HTR-8/SVneo (cell line): ENCODE results near the gene PEX26.
"Not testable (repeated sequence)": the region's sequence is repeated elsewhere in the genome, so short reads cannot be mapped to it uniquely, and the experiment has no call there.

Experiments used
- DNase-seq: peaks from one replicate; pipeline ENCODE4 v3.0.0; 2011; ENCODE audit warnings: low spot score, mixed read lengths; ENCODE audit not compliant: insufficient read length
- FAIRE-seq: peaks from 2 replicates; lab custom pipeline; 2011; peaks lifted over from hg19 to GRCh38; lab: Jason Lieb, UNC

The PEX26 gene

GRCh38 chr22:18091478-18091877, 13.7 kb downstream of the PEX26 start:
- DNase-seq (no peak), FAIRE-seq (no peak)

DNA sequence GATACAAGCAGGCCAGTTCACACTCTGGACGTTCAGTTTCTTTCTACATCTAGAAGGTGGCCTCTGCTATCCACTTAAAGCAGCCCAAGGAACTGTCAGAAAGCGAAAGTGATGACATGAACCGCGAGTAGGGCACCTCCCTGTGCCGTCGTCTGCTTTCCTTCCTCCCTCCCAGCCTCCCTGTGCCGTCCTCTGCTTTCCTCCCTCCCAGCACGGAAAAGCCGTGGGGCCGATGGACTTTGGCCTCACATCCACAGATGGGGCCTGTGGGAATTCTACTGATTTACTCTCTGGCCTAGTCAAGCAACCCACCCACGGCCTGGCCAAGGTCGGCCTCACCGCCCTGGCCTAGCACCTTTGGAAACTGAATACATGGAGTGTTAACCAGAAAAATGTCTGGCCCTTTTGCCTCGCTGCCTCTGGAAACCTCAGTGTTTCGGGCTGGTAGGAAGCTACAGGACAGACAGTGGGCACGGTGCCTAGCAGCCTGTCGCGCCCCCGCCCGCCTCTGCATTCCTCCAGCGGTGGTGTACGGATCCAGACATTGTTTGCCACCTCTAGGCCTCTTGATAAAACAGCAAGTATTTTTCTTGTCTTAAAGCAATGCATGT, 14.2 kb downstream of the PEX26 start:
- no peak for FAIRE-seq
- DNase-seq: no peak

DNA sequence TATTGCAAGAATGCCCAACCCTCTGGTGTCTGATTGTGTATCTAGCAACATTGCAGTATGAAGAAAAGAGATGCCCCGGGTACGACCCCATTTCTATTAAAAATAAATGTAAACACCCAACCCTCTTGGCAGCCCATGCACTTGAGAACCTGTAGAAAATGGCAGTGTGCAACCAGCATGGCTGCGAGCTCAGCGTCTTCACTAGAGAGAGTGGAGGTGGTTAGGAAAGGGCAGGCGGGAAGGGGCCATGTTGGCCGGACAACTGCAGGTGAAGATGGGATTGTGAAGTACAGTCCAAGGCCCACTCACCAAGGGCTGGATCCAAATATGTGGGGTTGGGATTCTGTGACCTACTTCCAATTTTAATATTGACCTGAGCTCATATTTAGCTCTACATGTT, 15.9 kb downstream of the PEX26 start:
- no peak for FAIRE-seq
- no peak for DNase-seq

DNA sequence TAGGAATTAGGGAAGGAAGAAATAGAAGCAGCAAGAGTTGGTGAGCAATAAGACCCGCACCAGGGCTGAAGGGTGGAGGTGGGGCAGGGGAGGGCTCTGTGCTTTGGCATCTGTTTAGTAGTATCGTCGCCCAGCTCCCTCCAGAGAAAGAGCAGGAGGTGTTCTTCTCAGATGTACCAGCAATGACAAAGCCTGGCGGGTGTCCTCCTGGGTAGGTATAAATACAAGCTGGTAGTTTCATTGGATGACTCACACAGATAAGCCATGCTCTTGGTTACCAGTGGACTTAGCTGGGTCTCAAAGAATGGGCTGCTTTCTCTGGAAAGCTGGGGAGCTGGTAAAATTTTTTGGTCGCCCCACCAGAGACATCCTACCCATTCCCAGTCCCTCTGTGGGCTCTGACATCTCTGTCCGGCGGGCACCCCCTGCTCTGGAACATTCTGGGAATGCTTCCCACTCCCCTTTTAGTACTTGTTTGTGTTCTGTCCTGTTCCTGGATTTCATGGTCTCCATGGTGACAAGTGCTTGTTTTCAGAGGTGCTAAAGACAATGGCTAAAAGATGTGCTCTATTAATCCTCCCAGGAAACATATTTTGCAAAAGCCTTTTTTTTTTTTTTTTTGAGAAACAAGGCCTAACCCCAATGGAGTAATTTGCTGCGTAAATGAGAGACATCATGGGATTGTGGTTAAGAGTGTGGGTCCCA, 17.5 kb downstream of the PEX26 start:
- DNase-seq: no peak
- no peak for FAIRE-seq

DNA sequence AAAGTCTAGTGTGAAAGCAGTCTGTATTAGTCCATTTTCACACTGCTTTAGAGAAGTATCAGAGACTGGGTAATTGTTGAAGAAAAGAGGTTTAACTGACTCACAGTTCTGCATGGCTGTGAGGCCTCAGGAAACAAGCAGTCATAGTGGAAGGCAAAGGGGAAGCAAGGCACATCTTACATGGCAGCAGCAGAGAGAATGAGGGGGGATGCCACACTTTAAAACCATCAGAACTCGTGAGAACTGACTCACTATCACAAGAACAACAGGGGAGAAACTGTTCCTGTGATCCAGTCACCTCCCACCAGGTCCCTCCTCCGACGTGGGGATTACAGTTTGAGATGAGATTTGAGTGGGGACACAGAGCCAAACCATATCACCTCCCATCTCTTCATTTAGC, 19.0 kb downstream of the PEX26 start:
- DNase-seq: no peak
- no peak for FAIRE-seq

GRCh38 chr22:18100781-18101180, 23.0 kb downstream of the PEX26 start:
- FAIRE-seq: no peak
- no peak for DNase-seq

DNA sequence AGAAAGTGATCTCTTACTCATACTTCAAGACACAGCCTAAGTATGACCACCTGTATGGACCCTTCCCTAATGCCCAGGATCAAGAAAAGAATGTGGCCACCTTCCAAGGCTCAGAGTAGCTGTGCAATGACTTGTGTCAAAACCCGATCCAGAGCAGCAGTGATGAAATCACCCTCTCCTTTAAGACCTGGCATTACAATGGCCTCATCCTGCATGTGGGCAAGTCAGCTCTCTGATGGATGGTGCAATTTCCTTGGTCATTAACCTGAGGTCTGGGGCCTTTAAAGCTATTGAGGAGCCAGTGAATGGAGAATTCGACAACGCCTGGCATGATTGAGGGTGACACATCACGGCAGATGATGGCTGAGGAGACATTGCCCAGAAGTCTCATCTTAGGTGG, 23.7 kb downstream of the PEX26 start:
- DNase-seq (no peak), FAIRE-seq (no peak)

- FAIRE-seq: no peak
Observed at GRCh38 chr22:18103527-18104269, 25.9 kb downstream of the PEX26 start.

GRCh38 chr22:18104566-18104965, 26.8 kb downstream of the PEX26 start:
- FAIRE-seq (no peak), DNase-seq (no peak)

More at GRCh38 chr22:18103527-18104269, 25.9 kb downstream of the PEX26 start:
- no peak for DNase-seq

DNA sequence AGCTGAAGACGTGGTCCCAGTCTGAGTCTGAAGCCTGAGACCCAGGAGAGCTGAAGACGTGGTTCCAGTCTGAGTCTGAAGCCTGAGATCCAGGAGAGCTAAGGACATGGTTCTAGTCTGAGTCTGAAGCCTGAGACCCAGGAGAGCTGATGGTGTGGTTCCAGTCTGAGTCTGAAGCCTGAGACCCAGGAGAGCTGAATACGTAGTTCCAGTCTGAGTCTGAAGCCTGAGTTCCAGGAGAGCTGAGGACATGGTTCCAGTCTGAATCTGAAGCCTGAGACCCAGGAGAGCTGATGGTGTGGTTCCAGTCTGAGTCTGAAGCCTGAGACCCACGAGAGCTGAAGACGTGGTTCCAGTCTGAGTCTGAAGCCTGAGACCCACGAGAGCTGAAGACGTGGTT, 28.2 kb downstream of the PEX26 start:
- DNase-seq, FAIRE-seq: not testable (repeated sequence)

- not testable (repeated sequence) for DNase-seq, FAIRE-seq
Observed at GRCh38 chr22:18106550-18107341, 29.0 kb downstream of the PEX26 start.

GRCh38 chr22:18108187-18108586, 30.4 kb downstream of the PEX26 start:
- no peak for FAIRE-seq

GRCh38 chr22:18109410-18110193, 31.8 kb downstream of the PEX26 start:
- FAIRE-seq: no peak
- no peak for DNase-seq

More at GRCh38 chr22:18108187-18108586, 30.4 kb downstream of the PEX26 start:
- DNase-seq: no peak

DNA sequence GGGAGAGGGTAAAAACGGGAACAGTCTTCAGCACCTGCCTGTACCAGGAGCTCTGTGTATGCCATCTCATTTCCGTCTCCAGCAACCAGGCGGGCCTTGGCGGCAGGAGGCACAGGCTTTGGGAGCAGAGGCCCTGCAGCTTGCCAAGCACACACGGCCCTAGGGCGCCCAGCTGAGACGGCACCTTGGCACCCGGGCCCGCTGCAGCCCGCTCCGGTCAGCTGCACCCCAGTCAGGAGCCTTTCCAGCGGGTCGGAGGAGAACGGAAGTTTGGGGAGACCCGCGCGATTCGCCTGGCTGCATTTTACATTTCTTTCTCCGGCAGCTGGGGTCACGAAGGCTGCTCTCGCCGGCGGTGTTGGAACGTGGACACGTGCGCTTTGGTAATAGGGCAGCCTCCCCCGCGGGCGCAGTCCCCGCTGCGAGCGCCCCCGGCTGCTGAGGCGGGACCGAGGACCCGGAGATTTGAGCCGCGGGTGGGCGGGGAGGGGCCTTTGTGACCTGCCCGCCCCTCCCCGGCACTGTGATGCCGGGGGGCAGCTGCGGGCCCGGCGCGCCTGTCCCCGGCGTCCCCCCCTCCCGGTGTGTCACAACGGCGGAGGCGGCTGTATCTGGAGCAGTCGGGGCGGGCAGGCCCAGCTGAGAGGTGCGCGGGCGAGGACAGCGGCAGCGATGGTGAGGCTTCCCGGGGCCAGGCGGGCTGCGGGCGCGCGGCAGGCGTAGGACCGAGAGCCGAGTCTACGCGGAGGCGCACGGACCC, 32.6 kb downstream of the PEX26 start, which contains the start of gene TUBA8:
Gene TUBA8, plus strand, starts transcription at position 616 of the 760 bp plus-strand sequence. Its CDS starts 57 bp downstream, at position 673.
- DNase-seq: no peak
- FAIRE-seq: no peak

DNA sequence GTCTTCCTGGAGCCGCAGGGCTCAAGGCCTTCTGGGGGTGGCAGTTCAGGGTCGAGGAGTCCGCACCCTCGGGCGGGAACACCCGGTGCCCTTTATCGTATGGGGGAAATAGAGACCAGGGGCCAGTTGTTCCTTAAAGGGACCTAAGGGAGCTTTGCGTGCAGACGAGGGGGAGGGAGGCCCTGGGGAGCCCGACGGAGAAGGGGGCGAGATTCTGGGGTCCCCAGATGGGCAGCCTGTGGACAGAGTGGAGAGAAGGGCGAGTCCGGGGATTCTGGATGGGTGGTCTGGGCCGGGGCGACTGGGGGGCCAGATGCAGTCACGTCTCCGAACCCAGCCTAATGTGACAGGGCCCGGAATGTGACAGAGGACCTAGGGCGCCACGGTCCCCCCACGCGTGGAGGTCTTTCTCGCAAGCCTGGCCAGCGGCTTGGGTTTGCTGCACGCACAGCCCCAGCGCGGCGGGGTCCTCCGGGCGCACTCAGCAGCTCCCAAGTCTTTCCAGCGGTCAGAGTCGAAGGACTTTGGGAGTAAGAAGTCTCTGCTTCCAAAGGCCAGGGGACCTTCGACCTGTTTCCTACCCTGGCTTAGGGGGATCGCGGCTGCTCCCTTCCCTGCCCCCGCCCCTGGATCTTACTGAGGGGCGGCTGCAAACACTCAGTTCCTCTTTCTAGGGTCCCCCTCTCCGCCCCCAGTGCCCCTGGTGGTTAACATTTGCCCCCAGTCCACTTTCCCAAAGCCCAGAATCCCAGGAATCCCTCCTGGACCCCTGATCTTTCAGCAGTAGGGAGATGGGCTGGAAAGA, 33.4 kb downstream of the PEX26 start:
- FAIRE-seq (no peak), DNase-seq (no peak)

DNA sequence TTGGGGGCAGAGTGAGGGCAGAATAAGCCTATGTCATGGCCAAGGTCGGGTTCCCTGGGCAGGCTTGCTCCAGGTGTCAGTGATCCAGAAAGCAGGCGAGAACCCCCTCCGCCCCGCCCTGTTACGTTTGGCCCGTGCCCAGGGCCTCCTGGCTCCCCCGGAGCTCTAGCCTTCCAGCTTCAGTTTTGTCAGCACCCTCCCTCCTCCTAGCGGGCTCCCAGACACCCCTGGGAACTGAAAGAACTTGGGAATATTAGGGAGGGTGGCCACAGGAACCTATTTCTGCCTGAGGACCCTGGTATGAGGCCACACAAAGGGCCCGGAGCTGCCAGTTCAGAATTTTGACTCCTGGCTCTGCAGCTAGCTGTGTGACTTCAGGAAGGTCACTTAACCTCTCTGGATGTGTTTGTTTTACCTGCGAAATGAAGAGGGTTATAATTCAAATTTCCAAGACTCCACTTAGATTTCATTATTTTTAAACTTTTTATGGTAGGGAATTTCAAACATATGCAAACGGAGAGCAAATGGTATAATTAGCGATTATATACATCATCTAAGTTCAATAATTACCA, 34.1 kb downstream of the PEX26 start:
- FAIRE-seq: no peak
- no peak for DNase-seq

DNA sequence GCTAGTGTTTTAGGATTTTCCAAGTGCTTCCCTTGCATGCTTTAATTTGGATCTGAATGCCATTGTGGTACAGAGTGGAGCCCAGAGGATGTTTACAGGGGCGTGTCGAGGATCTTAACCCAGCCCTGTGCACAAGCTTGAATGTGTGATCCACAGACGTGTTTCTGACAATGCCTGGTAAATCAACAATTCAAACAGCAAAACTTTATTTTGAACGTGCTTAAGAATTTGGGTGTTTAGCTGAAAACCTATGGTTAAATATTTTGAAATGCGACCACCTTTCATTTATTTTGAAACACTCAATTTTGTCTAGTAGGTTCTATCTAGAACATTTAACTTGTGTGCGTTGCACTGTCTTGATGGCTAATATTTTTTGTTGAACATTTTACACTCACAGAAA, 34.6 kb downstream of the PEX26 start:
- FAIRE-seq (no peak), DNase-seq (no peak)
